ENCODE results near the gene NFATC2. TPM values are rescaled to one million over a fixed set of nuclear protein-coding genes. Genes with fewer than 3 reads are reported as not detected.

The NFATC2 gene
- total RNA-seq, 1 experiment from 2014 or later = 5.0 TPM

- Histone ChIP-seq H3K27ac (ENCODE audit: low read depth, low read length) (no peak overlapping the region), H2AFZ (ENCODE audit: low read depth, low read length, poor library complexity, severe bottlenecking) (no peak overlapping the region), H3K27me3 (ENCODE audit: insufficient read depth, low read length) (no peaks in the 10 kb centered on the region; the same call in 1 of the 2 replicates), H3K4me1 (ENCODE audit: control insufficient read depth in 1 of 2, insufficient read depth in 2 of 2, low read length in 2 of 2) (peaks cover 18 to 27% of the 10 kb centered on the region in 2 experiments), H4K20me1 (ENCODE audit: insufficient read depth) (no peaks in the 10 kb centered on the region), H3K79me2 (ENCODE audit: insufficient read depth, low read length) (no peaks in the 10 kb centered on the region), H3K9me3 (ENCODE audit: control insufficient read depth in 1 of 2, insufficient read depth in 1 of 2, low read depth in 1 of 2, low read length in 2 of 2) (no peaks in the 10 kb centered on the region), H3K4me3 (replicated peaks in 1 of 2; ENCODE audit: low read depth in 1 of 2, low read length in 2 of 2) (no peak overlapping the region), H3K36me3 (ENCODE audit: control insufficient read depth in 1 of 2, insufficient read depth in 2 of 2, low read length in 2 of 2) (no peaks in the 10 kb centered on the region), H3K4me2 (ENCODE audit: low read length) (no peak overlapping the region), H3K9ac (ENCODE audit: low read length) (no peak overlapping the region), H3K9me2 (ENCODE audit: insufficient read depth) (no peaks in the 10 kb centered on the region)
- POLR2A ChIA-PET = no interaction called here
- no TSS peak for BruUV-seq (replicated peaks)
- CTCF ChIA-PET = no interaction called here
- ATAC-seq (no peak), DNase-seq (ENCODE audit: low read depth, low spot score) (no peak)
- RAD21 ChIA-PET (ENCODE audit: low non-redundant PET in 1 of 2, low total read pairs in 2 of 2, uncharacterized antibody in 2 of 2, unreplicated experiment in 2 of 2) = no interaction called here
- no peak for TF ChIP-seq EGR1 (IDR thresholded peaks at IDR 0.05; ENCODE audit: low read depth)
- no peak for TF ChIP-seq REST (IDR thresholded peaks at IDR 0.05; ENCODE audit: low read depth)
- TF ChIP-seq SP1 (IDR thresholded peaks at IDR 0.05; ENCODE audit: low read depth) = no peak
- intact Hi-C loops (cut with micrococcal nuclease) = no loop called here
Observed at GRCh38 chr20:51442602-51443001, 99.9 kb downstream of the NFATC2 start.

GRCh38 chr20:51440589-51440988 is 101.9 kb downstream of the NFATC2 start:
- POLR2A ChIA-PET = no interaction called here
- Histone ChIP-seq H3K4me3 (replicated peaks in 1 of 2; ENCODE audit: low read depth in 1 of 2, low read length in 2 of 2) (no peak overlapping the region), H3K9ac (ENCODE audit: low read length) (no peak overlapping the region), H2AFZ (ENCODE audit: low read depth, low read length, poor library complexity, severe bottlenecking) (no peak overlapping the region), H3K36me3 (ENCODE audit: control insufficient read depth in 1 of 2, insufficient read depth in 2 of 2, low read length in 2 of 2) (no peaks in the 10 kb centered on the region), H3K79me2 (ENCODE audit: insufficient read depth, low read length) (no peaks in the 10 kb centered on the region), H3K4me2 (ENCODE audit: low read length) (no peak overlapping the region), H3K27ac (ENCODE audit: low read depth, low read length) (no peak overlapping the region), H3K9me3 (ENCODE audit: control insufficient read depth in 1 of 2, insufficient read depth in 1 of 2, low read depth in 1 of 2, low read length in 2 of 2) (no peaks in the 10 kb centered on the region), H3K27me3 (ENCODE audit: insufficient read depth, low read length) (no peaks in the 10 kb centered on the region; the same call in 1 of the 2 replicates), H4K20me1 (ENCODE audit: insufficient read depth) (no peaks in the 10 kb centered on the region), H3K4me1 (ENCODE audit: control insufficient read depth in 1 of 2, insufficient read depth in 2 of 2, low read length in 2 of 2) (peaks cover 0 to 7% of the 10 kb centered on the region in 2 experiments; a peak in 2 of 4 replicates), H3K9me2 (ENCODE audit: insufficient read depth) (no peaks in the 10 kb centered on the region)
- CTCF ChIA-PET = no interaction called here
- no peak for TF ChIP-seq SP1 (IDR thresholded peaks at IDR 0.05; ENCODE audit: low read depth)
- TF ChIP-seq ZFX (IDR thresholded peaks at IDR 0.05) = no peak
- TF ChIP-seq ELF1 (IDR thresholded peaks at IDR 0.05; ENCODE audit: borderline replicate concordance, low read depth) = no peak
- TF ChIP-seq TCF7L2 (IDR thresholded peaks at IDR 0.05; ENCODE audit: borderline replicate concordance, extremely low read depth, insufficient read depth, insufficient read length) = no peak
- TF ChIP-seq CTCF (IDR thresholded peaks at IDR 0.05 in 2 of 3, conservative IDR thresholded peaks at IDR 0.05 in 1 of 3; ENCODE audit: borderline replicate concordance in 1 of 3, insufficient read depth in 1 of 3, low read depth in 2 of 3, low read length in 2 of 3) = no peak
- no peak for TF ChIP-seq JUND (IDR thresholded peaks at IDR 0.05)
- no peak for TF ChIP-seq CBX3 (IDR thresholded peaks at IDR 0.05; ENCODE audit: low read depth)
- no peak for TF ChIP-seq EZH2phosphoT487 (IDR thresholded peaks at IDR 0.05; ENCODE audit: borderline replicate concordance)
- RAD21 ChIA-PET (ENCODE audit: low non-redundant PET in 1 of 2, low total read pairs in 2 of 2, uncharacterized antibody in 2 of 2, unreplicated experiment in 2 of 2) = no interaction called here
- DNase-seq (ENCODE audit: low read depth, low spot score) (no peak), ATAC-seq (no peak)
- no TSS peak for BruUV-seq (replicated peaks)
- intact Hi-C loops (cut with micrococcal nuclease) = no loop called here

All from HCT116 (cell line).